ENCODE data around the gene ZNHIT3.

ZNHIT3 gene

DNA sequence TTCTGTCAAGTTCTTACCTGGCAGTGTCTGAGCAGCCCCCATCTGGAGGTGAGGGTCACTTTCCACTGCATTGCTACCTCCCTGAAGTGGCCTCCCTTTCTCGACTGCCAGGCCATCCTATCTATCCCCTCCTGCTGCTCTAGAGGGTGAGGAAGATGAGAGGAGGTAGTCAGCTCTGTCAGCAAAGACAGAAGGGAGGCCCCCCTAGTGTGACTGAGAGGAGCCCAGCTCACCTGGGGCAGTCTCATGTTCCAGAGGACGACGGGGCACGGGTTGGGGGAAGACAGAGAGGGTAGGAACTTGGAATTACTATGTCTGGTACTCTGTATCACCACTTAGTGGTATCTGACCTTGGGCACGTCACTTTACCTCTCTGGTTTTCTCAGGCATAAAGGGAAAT lies 26.2 kb downstream of the ZNHIT3 start:
- no peak for ATAC-seq

DNA sequence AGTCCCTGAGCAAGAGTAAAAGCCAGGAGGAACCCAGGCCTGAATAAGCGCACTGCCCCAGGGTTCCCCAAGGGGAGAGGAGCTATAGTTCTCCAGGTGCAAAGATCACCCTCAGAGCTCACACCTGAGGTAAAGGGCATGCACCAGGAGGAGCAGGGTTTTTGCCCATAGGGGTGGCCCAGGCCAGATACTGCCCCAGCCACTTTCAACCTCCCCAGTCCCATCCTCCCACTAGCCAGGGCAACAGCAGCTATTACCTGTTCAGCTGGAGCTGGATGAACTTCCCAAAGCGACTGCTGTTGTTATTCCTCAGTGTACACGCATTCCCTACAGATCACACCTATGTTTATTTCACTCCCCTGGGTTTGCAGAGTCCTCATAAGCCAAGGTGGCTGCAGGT lies 28.4 kb downstream of the ZNHIT3 start:
- ATAC-seq (no peak), DNase-seq (no peak)

More for the DNA sequence above, 26.2 kb downstream of the ZNHIT3 start:
- DNase-seq: no peak

DNA sequence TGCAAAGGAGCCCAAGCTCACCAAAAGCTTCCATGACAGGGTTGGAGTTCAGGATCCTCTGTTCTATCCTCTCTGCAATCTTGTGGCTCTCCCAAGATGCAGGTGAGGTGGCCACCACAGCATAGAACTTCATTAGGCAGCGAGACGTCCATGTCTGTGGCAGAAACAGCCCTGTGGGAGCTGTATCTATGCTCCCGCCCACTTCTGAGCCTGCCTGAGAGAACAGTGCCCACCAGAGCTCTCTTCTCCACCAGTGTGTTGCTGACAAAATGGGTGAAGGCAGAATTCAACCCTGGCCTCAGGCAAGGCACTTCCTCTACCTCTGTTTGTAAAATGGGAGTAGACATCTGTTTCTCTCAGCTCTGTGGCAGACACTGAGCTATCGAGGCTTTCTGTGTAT lies 29.4 kb downstream of the ZNHIT3 start:
- no peak for ATAC-seq
- no peak for DNase-seq

DNA sequence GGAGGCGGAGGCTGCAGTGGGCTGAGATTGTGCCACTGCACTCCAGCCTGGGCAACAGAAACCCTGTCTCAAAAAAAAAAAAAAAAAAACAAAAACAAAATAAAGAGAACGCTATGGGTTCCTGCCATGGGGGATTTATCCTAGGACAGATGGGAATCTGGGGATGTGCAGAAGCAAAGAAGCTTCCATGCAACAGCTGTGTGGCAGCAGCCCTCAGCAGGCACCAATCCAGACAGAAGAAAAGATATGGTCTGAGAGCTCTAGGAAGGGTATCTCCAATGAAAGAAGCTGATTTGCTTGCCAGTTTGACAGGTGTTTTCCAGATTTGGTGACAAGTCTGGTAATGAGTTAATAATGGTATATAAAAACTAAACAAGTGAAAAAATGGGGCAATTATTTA lies 36.6 kb downstream of the ZNHIT3 start:
- no peak for ATAC-seq
- no peak for DNase-seq

DNA sequence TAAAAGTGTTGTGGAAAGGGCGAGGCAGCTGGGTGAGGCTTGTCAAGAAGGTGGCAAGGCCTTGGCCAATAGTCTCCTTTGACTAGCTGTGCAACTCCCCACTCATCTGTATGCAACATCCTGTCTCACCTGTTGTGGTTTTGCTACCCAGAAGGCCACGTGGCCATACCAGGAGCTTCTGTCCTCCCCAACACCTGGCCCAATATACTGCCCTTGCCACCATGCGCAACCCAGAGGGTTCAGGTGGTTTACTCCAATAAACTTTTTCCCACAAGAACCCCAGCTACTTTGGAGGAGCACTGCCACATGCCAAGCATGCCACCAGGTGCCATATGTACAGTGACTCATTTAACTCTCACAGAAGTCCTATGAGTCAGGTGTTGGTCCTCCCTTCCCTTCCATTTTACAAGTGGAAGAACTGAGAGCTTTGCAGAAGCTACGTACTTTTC lies 38.0 kb downstream of the ZNHIT3 start:
- DNase-seq (no peak), ATAC-seq (peak; percentile 84)

DNA sequence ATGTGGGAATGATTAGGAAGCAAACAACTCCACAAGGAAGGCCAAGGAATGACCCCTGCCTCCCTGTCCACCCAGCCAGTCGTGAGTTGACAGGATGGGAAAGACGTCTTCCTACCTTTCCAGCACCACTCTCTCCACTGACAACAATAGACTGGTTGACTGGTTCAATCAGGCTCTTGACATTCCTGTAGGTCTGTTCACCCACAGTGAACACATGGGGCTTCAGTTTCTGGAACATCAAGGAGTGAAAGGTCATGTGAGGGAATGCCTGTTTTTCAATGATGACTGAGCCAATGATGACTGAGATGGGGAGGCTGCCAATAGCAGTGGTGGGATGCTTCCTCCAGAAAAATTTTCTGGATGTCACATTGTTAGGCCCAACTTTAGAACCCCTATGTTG lies 38.6 kb downstream of the ZNHIT3 start:
- DNase-seq: no peak
- ATAC-seq: no peak

DNA sequence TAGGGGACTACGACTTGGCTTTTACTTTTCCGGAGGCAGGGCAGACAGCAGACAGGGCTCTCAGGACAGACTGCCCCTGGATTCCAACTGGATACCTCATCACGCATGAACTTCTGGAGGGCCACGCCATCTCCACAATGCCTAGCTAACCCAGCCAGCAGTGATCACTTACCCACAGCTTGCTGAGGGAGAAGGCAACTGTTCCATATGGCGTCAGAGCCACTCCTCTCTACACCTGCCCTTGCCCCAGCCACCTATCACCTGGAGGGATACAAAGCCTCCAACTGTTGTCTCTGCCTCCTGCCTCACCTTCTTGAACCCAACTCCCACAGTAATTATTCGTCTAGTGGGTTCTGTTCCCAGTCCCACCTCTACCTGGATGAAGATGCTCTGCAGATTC lies 39.4 kb downstream of the ZNHIT3 start:
- ATAC-seq: no peak
- no peak for DNase-seq

DNA sequence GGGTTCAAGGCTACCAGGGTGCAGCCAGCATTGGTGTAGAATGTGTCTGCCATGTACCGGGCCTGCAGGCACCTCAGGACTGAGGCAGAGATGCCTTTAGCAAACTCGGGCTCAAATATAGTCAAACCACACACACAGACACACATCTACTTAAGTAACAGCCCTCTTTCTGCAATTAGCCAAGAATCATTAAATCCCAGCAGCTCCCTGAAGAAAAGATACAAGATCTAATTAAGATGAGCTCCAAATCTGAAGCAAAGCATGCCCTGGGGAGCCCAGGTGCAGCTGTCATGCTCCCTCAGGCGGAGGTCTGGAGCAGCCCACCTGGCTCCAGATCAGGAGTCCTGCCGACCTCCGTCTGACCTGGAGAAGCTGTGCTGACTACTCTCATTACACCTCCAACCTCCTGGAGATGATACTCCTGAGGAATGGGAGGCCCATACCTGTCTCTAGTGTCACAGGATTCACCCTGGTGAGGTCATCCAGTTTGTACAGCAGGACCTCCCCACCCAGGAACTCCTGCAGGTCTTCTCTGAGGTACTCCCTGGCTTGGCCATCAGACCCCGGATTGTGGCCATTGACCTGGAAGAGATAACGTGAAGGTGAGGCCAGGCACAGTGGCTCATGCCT lies 41.3 kb downstream of the ZNHIT3 start:
- ATAC-seq (no peak), DNase-seq (no peak)

DNA sequence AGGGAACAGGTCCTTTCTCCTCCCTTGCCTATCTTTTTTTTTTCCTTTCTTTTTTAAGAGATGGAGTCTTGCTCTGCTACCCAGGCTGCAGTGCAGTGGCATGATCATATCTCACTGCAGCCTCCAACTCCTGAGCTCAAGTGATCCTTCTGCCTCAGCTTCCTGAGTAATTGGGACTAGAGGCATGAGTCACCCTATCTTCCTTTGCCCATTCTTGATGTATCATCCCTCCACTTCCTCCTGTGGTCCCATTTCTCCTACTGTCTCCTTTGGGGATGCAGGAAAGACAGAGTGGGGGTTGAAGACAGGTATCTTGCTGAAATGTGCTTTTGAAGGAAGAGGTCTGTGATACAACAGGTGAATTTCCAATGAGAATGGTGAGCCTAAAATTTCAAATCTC lies 42.6 kb downstream of the ZNHIT3 start:
- DNase-seq (no peak), ATAC-seq (no peak)

DNA sequence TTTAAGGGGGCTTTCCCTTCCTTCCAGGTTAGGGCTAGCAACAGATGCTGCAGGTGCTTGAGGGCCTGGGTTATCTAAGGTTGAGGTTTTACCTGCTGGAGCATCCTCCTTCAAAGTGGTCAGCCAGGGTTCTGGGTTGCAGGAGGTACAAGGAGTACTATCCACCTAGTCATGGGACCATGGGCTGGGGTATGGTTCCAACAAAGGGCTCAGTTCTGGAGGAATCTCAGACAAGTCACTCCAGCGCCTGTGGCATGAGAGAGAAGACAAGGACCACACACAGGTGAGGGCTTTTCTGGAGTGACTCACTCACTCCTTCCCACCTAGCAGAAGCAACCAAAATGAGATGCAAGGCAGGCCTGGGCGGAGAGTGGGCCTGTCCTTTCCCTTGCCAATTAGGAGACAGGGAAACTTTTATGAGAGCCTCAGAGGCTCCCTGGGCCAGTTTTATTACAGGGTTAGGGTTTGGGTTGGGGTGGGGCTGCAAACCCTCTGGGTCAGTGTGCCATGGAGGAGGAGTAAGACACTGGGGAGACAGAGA lies 46.0 kb downstream of the ZNHIT3 start:
- ATAC-seq (no peak), DNase-seq (no peak)

DNA sequence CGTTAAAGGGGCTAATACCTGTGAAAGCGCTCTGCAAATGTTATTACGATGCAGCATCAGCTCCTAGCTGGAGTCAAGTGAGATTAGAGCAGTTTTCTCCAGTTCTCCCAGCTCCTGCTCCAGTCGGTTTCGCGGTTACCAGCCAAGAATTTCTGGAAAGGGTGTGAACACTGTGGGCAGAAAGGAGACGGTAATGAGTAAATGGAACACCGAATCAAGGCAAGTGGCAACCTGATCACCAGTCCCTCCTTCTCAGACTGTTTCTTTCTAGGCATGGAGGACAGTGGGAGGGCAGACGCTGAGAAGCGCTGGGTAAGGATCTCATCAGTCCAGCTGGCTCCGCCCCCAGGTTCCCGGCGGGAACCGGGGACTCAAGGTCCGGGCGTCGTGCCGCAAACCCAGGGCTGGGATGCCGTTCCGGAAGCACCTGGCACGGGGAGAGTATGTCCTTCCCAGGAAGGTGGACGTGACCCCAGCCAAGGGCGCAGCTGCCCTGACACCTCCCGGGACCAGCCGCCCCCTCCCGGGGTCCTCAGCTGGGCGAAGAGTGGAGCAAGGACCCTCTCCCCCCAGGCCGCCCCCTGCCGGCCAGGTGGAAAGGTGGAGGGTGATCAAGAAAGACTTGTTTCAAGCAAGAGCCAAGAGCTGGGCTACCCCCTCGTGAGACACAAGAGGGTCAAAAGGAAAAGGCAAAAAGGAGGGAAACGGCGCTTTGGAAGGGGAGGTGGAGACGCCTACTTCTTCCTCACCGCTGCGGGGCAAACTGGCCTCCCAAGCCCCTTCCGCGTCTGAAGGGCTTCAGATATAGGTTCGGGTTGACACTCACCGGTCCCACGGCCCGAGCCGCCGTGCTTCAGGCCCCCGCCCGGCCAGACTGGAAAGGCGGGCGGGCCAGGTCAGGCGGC lies 47.7 kb downstream of the ZNHIT3 start:
- DNase-seq (peak; percentile 66), ATAC-seq (peak; percentile 22)

DNA sequence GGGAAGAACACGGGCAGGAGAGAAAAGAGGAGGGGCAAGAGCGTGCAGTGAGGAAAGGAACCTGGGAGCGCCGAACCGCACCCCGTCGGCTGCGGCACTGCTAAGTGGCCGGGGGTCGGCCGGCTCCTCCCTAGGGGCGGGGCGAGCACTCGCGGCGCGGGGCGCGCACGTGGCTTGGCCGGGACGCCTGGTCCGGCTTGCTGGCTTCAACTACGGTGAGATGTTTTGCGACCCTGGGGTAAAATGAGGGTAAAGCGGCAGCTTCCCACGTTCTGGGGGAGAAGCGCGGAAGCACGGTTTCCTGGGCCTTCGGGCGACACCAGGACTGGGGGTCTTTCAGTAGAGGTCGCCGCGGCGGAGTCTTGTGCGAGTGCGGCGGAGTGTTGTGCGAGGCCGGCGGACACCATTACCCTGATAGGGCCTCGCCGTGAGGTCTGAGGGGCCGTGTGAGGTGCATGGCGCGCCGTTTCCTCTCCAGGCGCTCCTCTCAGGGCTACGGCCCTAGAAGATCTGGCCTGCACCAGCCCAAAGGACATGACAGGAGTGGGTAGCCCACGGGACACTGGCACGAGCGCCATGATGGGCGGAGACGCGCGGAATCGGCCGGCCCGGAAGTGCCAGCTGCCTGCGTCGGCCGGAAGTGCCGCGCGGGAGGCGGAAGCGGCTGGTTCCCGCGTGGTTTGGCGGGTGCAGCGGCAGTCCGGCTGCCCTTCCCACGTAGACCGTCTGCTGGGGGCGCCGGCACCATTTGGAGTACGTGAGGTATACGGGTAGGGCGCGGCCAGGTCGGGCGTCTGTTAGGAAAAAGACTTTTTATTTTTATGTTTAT lies 48.6 kb downstream of the ZNHIT3 start, which contains the start of the genes MYO19 and PIGW:
MYO19 (minus strand) TSS at position 29 of the 829 bp plus-strand sequence. CDS start 2,330 bp downstream, outside the sequence.
PIGW (plus strand) TSS at position 148 of the 829 bp plus-strand sequence. CDS start 2,115 bp downstream, outside the sequence.
- DNase-seq (peak; percentile 90), ATAC-seq (peak; percentile 89)

DNA sequence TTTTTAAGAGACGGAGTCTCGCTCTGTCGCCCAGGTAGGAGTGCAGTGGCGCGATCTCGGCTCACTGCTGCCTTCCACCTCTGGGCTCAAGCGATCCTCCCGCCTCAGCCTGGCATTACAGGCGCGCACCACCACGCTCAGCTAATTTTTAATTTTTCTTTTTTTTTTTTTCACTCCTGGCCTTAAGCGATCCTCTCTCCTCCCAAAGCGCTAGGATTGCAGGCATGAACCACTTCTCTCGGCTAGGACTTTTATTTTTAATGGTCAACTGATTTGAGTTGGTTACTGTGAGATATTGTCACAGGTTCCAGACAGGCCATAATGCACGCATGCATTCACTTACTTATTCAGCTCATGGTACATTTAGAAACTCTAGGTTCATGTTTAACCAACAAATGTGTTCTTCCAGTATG lies 49.2 kb downstream of the ZNHIT3 start:
- ATAC-seq: no peak
- DNase-seq: no peak

DNA sequence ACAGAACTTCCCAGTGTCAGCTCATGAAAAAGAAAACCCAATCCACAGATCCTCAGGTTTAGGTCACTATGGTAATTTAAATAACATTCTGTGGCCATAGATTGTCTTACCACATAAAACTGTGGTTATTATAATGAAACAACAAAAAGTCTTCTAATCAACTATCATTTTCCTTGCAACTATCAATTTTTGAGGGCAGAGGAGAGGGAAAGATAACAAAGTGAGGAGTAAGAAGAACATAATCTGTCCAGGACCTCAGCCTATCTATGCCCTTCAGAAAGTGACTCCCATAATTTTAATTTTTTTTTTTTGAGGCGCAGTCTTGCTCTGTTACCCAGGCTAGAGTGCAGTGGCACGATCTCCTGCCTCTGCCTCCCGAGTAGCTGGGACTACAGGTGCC lies 54.2 kb downstream of the ZNHIT3 start:
- ATAC-seq (no peak), DNase-seq (no peak)

DNA sequence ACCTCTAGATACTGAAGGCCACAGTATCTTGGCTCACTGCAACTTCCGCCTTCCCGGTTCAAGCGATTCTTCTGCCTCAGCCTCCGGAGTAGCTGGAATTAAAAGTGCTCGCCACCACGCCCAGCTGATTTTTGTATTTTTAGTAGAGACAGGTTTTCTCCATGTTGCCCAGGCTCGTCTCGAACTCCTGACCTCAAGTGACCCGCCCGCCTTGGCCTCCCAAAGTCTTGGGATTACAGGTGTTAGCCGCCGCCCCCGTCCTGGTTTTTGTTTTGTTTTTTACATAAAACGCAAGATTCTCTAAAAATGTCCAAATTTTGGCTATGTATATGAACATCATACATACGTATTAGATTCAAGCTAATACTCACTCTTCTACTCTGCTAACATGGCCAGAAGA lies 56.3 kb downstream of the ZNHIT3 start:
- no peak for ATAC-seq
- no peak for DNase-seq

DNA sequence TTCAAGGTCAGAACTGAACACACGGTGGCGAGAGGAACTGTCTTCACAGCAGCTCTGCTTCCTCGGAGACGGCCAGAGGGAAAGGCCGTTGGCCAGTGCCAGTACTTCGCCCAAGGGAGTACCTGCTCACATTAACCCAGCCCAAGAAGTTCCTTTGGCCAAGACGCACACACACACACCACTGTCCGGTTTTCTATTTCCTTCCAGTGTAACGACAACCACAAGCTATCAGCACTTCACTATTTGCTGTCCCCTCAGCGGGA lies 57.5 kb downstream of the ZNHIT3 start:
- no peak for ATAC-seq

DNA sequence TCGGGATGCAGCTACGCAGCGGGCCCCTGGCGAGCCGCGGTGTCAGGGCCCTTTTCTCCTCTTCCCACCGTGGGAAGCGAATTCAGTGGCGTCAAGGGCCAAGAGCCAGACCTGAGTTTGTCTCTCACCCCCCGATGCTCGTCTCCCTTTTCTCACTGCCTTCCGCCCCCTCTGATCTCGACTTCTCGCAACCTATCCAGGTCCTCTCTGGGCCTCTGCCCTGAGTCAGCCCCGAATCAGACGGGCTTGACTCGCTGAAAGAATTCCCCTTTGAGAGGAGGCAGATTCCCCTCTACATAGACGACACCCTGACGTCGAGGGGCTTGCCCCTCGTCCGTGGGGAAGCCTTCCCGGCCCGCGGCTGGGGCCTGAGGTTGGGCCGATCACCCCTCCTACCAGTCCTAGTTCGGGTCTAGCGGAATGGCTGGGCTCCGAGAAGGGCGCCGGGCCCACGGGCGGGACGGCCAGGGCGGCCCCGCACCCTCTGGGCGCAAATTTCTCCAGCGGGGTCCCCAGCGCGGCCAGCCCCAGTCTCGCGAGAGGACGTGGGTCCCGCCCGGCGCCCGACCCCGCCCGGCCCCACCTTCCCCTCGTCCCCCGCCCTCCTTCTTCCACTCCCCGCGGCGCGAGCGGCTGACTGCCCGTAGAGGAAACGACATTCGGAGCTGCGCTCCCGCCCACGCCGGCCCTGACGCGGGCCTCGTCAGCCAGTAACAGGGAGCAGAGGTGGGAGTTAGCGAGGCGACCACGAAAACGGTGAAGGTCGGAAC lies 58.0 kb downstream of the ZNHIT3 start, which contains the start of gene GGNBP2:
GGNBP2 (plus strand) TSS at position 613 of the 770 bp plus-strand sequence. CDS start 806 bp downstream, outside the sequence.
- peak; percentile 73 for ATAC-seq
- peak; percentile 96 for DNase-seq

More for the DNA sequence above, 57.5 kb downstream of the ZNHIT3 start:
- peak; percentile 32 for DNase-seq

DNA sequence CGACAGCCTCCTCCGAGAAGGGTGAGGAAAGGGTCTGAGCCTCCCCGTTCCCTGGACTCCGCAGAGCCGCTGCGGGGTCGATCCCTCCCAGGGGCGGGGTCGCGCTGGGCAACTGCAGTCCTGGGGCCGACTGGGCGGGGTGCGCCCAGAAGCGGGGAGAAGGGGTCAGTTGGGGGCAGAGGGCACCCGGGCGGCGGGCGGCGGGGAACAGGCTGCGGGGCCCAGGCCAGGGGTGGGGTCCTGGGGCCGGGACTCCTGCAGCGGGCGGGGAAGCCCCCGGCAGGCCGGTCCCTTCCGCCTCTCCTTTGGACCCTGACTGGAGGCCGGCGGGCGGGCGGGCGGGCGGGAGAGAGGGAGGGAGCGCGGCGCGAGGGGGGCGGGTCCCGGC lies 58.6 kb downstream of the ZNHIT3 start:
- ATAC-seq (no peak), DNase-seq (no peak)

Data from stimulated activated naive CD8-positive, alpha-beta T cell treated with anti-CD3 and anti-CD28 coated beads, Interleukin-15, Interleukin-2, amounts not matched to agents 100 U/mL and 50 U/mL, for 24 hours (primary cell).